Activated gamma-delta T cell treated with anti-CD3 and anti-CD28 coated beads, Interleukin-2, amount 50 U/mL, for 16 hours (primary cell): Measurements from ENCODE around the gene MARCO.
"Not testable (repeated sequence)": the region's sequence is repeated elsewhere in the genome, so short reads cannot be mapped to it uniquely, and the experiment has no call there.

Source experiments
- DNase-seq: peaks from one replicate; pipeline ENCODE4 v3.0.0-alpha.2; 2020; ENCODE audit warnings: low read depth

MARCO gene

DNA sequence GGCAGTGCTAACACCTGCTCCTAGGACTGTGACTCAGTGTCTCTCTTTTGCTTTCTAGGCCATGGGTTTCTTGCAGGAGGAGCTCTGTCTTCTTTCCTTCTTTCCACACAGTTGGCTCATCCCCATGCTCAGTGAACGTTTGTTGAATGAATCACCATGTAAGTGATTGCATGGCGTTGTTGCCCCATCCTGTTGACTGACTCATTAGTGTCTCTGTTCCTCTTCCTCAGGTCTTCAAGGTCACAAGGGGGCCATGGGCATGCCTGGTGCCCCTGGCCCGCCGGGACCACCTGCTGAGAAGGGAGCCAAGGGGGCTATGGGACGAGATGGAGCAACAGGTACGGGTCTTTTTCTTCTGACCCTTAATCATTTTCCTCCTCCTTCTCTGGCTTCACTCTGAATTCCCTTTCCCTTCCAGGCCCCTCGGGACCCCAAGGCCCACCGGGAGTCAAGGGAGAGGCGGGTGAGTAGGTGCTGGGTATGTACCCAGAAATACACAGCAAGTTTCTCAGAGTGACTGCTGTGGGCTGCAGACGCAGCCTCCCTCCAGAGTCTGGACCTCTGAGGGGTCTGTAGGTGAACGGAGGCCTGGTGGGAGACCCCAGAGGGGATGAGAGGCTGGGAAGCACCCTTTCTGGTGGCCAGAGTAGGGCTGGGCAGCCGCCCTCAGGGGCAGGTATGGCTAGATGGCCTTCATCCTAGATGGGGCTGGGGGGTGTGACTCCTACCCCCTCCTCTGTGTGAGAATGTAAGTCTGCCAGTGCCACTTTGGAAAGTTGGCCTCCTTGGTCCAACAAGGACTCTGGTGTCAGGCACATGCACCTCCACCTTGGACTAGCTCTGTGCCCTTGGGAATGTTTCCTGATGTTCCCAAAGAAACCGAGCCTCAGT lies 32.4 kb downstream of the MARCO start:
- no peak for DNase-seq

DNA sequence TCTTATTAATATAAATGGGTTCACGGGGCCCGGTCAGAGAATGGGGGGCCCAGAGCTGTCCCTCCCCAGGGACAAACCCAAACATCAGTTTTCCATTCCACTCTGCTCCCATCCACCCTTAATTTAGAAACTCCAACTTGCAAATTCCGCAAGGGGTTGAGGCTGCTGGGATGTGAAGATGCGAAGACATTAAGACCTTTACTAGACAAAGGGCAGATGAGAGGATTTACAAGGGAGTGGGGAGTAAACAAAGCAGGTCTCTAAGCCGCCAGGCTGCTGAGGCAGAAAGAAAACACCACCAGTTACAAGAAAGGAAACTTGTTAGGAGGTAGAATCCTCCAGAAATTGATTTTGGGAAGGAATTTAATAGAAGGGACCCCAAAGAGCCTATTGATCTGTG lies 33.1 kb downstream of the MARCO start:
- no peak for DNase-seq

GRCh38 chr2:118978064-118978463 lies 36.1 kb downstream of the MARCO start:
- DNase-seq: no peak

DNA sequence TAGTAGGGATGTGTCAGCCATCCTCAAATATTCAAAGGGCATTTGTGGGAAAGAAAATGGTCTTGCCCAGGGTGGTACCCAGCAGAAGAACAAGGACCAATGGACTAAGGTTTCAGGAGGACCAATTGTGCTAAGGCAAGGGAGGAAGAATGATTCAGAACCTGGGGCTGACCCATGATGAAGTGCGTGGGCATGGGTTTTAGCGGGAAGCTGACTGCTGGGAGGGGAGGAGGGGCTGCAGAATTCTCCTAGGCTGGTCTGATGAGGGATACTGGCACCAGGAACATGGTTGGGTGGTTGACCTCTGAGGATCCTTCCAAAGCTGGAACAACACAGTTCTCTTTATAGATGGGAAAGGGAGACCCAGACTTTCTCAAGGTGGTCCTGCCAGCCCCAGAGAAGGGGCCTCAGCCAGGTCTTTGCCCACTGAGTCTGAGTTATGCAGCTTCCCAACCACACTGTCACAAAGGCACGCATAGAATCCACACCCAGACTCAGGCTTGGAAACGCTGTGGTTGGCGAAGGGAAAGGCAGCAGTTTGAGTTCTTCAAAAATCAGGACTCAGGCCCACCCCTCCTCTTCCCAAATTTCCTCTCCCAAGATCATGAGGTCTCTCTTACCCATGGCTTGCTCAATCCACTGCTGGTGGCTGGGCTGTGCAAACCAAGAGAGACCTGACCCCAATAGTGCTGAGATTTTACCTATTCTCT lies 37.3 kb downstream of the MARCO start:
- no peak for DNase-seq

DNA sequence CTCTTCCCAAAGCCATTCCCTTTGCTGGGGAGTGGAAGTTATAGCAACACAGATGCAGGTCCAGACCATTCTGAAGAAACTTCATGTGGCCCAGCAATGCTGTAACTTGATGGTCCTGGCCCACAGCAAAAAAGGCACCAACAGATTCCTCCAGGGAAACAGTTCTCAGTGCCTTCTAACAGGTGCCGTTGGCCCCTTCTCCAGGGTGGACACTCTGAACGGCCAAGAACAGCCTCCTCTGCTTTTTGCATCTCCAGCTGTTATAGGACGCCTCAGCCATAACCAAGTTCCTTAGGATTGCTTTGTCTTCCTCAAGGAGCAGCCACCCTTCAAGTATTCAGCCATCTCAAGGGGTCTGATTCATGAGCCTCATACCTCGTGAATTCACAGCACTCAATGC lies 38.0 kb downstream of the MARCO start:
- DNase-seq: no peak

DNA sequence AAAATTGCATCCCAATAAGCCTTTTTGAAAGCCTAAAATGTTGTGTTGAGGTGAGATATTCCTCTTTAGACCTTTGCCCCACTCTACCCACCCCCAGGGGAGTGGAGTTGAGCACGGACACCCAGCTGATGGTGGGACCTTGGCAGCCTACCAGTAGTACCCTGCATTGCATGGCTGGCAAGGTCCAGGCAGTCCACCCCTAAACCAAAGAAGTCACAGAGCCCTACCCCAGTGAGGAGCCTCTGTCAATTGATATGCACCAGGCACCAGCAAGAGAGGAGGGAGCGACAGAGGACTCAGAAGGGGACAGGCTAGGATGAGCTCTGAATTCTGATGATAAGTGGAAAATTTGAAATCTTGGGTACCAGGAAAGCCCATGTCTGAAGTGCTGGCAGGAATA lies 38.6 kb downstream of the MARCO start:
- no peak for DNase-seq

DNA sequence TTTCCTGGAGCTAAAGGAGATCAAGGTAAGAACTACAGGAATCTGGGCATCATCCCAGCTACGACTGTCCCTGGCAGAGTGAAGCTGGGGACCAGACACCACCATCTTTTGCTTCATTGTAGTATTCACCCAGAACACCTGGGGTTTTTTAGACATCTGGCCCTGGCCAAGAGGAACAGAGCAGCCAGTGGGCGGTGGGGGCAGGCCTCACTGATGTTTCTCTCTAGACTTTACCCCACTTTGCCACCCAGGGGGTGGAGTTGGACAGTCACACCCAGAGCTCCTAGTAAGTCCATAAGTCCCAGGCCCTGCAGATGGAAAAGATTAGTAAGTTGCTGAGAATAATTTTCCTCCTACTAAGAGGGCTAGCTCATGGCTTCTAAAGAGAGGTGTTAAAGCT lies 39.6 kb downstream of the MARCO start:
- no peak for DNase-seq

DNA sequence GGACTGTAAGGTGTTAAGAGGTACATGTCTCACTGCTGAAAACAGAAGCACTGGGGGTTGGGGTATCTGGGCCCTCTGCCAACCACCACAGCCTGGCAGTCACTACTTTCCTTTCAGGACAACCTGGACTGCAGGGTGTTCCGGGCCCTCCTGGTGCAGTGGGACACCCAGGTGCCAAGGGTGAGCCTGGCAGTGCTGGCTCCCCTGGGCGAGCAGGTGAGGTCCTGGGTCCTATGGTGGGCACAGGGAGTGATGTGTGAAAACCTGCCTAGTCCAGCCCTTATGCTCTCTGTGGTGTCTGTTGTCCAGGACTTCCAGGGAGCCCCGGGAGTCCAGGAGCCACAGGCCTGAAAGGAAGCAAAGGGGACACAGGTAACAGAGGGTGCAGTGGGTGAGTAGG lies 40.0 kb downstream of the MARCO start:
- no peak for DNase-seq

DNA sequence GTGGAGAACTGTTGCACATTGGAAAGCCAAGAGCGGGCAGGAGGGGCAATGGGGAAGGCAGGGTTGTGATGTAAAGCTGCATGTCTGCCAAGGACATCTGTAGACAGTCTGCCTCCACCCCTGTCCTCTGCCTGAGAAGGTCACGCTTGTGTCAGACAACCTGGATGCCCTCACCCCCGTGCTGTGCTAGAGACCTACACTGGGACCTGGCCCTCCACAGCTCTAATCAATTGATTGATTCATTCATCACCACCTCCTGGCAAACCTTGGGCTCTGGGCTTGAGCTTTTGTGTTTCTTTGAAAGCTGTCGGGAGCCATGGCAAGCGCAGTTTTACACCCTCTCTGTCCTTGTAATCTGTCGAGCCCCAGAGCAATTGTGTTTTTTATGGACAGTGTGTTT lies 41.1 kb downstream of the MARCO start:
- DNase-seq: no peak

DNA sequence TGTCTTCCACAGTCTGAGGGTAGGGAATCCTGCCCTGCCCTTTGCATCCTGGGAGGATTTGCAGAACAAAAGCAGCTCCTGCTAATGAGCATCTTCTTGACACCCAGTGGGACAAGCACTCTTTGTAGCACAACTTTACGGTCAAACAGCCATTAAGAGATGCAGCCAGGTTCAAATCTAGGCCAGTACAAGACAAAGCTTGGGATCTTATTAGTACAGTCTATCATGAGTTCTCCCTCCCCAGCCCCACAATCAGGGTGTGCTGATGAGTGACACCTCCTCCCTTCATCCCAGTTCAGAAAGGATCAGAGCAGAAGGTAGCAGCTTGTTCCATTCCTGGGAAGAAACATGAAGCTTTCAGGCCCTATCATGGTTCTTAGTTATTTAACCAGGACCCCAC lies 41.9 kb downstream of the MARCO start:
- no peak for DNase-seq

DNA sequence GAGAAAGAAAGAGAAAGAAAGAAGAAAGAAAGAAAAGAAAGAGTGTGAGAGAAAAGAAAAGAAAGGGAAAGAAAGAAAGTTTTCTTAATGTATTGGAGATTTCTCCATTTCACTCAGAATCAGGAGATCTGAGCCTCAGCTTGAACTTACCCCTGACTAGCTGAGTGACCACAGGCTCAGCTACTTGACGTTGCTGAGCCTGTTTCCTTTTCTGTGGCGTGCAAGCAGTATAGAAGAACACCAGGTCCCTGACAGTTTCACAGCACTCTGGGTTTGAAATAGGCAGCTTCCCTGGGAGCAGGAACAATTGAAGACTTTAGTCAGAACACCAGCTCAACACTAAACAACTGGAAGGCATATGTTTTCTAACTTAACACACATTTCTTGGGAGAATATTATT lies 44.7 kb downstream of the MARCO start:
- no peak for DNase-seq

- DNase-seq: no peak
These were observed 45.9 kb downstream of the MARCO start for GRCh38 chr2:118987886-118988285.

DNA sequence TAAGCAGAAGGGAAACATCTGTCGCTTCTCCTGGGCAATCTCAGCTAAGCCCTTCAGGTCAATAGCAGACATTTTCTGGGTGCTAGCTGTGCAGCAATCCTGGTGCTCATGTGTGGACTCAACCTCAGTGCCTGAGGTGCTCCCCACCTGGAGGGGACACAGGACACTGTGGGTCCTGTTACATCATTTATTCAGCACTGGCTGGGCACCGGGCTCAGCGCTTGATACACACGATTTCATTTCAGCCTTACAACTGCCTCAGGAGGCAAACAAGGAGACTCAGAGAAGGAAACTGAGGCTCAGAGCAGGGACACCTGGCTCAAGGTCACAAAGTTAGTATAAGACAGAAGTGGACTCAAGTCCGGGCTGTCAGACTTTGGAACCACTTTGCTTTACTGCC lies 46.7 kb downstream of the MARCO start:
- no peak for DNase-seq

GRCh38 chr2:118989481-118989880 lies 47.5 kb downstream of the MARCO start:
- no peak for DNase-seq

DNA sequence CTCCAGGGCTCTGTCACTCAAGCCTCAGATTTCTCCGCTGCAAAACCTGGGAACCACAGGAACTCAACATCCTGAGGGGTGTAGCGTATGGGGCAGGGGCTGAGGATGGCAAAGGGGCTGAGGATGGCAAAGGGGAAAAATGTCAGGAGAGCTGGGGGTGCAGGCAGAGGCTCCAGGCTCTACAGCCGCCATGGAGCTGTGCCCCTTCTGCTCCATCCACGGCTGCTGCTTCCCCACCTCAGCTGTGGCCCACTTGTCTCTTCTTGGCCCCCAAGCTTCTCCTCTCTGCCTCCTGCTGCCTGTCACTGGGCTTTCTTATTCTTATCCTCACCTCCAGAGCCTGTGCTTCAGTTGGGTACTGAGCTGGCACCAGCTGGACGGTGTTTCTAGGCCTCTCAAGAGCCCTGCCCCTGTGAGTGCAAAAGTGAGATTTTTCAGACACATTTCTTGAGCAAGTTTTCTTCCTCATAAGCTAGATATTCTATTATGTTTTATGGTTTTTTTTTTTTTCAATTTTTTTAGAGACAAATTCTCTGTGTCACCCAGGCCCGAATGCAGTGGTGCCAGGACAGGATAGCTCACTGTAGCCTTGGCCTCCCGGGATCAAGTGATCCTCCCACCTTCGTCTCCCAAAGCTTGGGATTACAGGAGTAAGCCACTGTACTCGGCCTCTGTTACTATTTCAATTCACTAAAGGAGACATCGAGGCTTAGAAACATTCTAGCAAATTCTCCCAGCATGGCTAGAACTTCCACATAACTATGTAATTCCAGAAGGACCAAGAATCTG lies 49.0 kb downstream of the MARCO start:
- DNase-seq: no peak

DNA sequence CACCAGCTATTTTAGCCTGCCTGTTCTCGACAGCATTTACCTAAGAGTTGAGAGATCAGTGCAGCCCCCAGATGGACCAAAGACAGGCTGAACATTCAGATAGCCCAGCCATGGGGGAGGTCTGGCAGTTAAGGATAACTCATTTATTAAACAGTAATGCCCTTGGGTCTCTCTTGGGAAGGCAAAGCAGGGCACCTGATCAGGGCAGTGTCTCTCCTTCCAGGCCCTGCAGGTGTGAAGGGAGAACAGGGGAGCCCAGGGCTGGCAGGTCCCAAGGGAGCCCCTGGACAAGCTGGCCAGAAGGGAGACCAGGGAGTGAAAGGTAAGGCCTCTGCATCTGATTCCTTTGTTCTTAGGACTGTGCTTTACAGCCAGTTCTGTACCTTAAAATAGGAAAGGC lies 49.6 kb downstream of the MARCO start:
- DNase-seq: no peak

GRCh38 chr2:118992740-118993391 lies 50.9 kb downstream of the MARCO start:
- no peak for DNase-seq

GRCh38 chr2:118993392-118993752 lies 51.4 kb downstream of the MARCO start:
- DNase-seq: no peak

- no peak for DNase-seq
These were observed 52.2 kb downstream of the MARCO start for GRCh38 chr2:118994172-118994700.

DNA sequence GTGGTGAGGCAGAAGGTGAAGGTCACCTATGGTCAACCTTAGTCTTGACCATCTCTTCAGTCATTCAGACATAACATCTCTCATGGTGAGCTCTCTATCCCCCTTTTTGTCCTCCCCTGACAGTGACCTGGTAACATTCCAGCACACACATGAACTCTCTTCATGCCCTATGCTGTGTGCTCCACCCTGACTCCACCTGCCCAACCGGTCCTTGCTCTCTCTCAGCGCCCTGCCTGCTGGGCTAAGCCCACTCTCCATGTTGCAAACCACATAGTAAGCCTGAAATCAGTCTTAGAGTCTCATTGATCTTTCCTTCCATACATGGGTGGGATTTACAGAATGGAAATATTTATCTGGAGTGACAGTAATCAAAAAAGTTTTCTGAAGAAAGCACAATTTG lies 52.8 kb downstream of the MARCO start:
- no peak for DNase-seq

- DNase-seq: not testable (repeated sequence)
These were observed 61.9 kb downstream of the MARCO start for GRCh38 chr2:119003856-119004255.

- DNase-seq: no peak
These were observed 62.6 kb downstream of the MARCO start for GRCh38 chr2:119004602-119005001.
